GM23248 (cell line): ENCODE measurements around the gene CHN2. TPM values are rescaled to one million over a fixed set of nuclear protein-coding genes. Genes with fewer than 3 reads are reported as not detected.

Experiments used
- DNase-seq: peaks from one replicate; pipeline ENCODE4 v3.0.0-alpha.2; 2015
- H2AFZ ChIP-seq: fragments of 200-600 bp; sonication (generic); 2 replicates; pipeline ENCODE4 v1.6.1; 2016; ENCODE audit warnings: antibody characterized with exemption
- H3F3A ChIP-seq: fragments of 200-600 bp; sonication (generic); 2 replicates; pipeline ENCODE4 v1.6.1; 2016; ENCODE audit warnings: mild to moderate bottlenecking, antibody characterized with exemption, mixed run types; ENCODE audit not compliant: insufficient read depth
- H3K27ac ChIP-seq: fragments of 200-600 bp; sonication (generic); 2 replicates; pipeline ENCODE4 v1.5.1; 2016; ENCODE audit warnings: mild to moderate bottlenecking
- H3K27me3 ChIP-seq: fragments of 200-600 bp; sonication (generic); replicated peaks from 2 replicates; pipeline ENCODE4 v1.6.1; 2016; ENCODE audit warnings: mild to moderate bottlenecking; ENCODE audit not compliant: insufficient read depth
- H3K36me3 ChIP-seq: fragments of 200-600 bp; sonication (generic); 2 replicates; pipeline ENCODE4 v1.6.1; 2016; ENCODE audit warnings: low read depth, mild to moderate bottlenecking
- H3K4me1 ChIP-seq: fragments of 200-600 bp; sonication (generic); 2 replicates; pipeline ENCODE4 v1.6.1; 2016; ENCODE audit warnings: mild to moderate bottlenecking; ENCODE audit not compliant: insufficient read depth
- H3K4me2 ChIP-seq: fragments of 200-600 bp; sonication (generic); one replicate; pipeline ENCODE4 v1.6.1; 2016; ENCODE audit warnings: mild to moderate bottlenecking; ENCODE audit not compliant: unreplicated experiment
- H3K4me3 ChIP-seq: fragments of 200-600 bp; sonication (generic); 2 replicates; pipeline ENCODE4 v1.5.1; 2016; ENCODE audit warnings: mild to moderate bottlenecking
- H3K79me2 ChIP-seq: fragments of 200-600 bp; sonication (generic); 2 replicates; pipeline ENCODE4 v1.6.1; 2016; ENCODE audit warnings: mild to moderate bottlenecking; ENCODE audit not compliant: insufficient read depth
- H3K9ac ChIP-seq: fragments of 200-600 bp; sonication (generic); 2 replicates; pipeline ENCODE4 v1.6.1; 2016; ENCODE audit warnings: mild to moderate bottlenecking
- H3K9me2 ChIP-seq: fragments of 200-600 bp; sonication (generic); 2 replicates; pipeline ENCODE4 v1.6.1; 2016; ENCODE audit warnings: mixed run types, mild to moderate bottlenecking, moderate library complexity; ENCODE audit not compliant: insufficient read depth
- H3K9me3 ChIP-seq: fragments of 200-600 bp; sonication (generic); one replicate; pipeline ENCODE4 v1.6.1; 2017; ENCODE audit warnings: low read depth
- H4K20me1 ChIP-seq: fragments of 200-600 bp; sonication (generic); 2 replicates; pipeline ENCODE4 v1.6.0; 2016; ENCODE audit not compliant: insufficient read depth
- EZH2 ChIP-seq: fragments of 200-600 bp; sonication (generic); IDR thresholded peaks from 2 replicates; pipeline ENCODE4 v1.6.1; 2018; ENCODE audit warnings: antibody characterized with exemption, mild to moderate bottlenecking; ENCODE audit not compliant: insufficient read depth, poor library complexity, severe bottlenecking
- EZH2phosphoT487 ChIP-seq: fragments of 200-600 bp; sonication (generic); IDR thresholded peaks from 2 replicates; pipeline ENCODE4 v1.6.1; 2018; ENCODE audit warnings: antibody characterized with exemption, moderate library complexity, mild to moderate bottlenecking, low read depth; ENCODE audit not compliant: insufficient read depth
- WGBS, 2 experiments: methylation state at CpG; one replicate each; pipeline ENCODE4 v1.1.6; 2015 to 2017; ENCODE audit warnings: low lambda C conversion rate in 2 of 2, low coverage in 1 of 2; ENCODE audit errors: missing lambda C conversion rate in 2 of 2; 5-methylcytosine and 5-hydroxymethylcytosine counted together
- in situ Hi-C: fragments of 300-500 bp; cut with MboI; formaldehyde crosslinking; loops from 2 replicates; pipeline ENCODE4 v1.15.0; 2020
- polyA plus RNA-seq: library from polyadenylated mRNA; unstranded; fragments of >200 nt; fragmentation: Nextera tagmentation; extraction: Ambion mirVana; gene quantifications from 2 replicates; pipeline ENCODE4 v1.2.1, GENCODE V29; 2016
- total RNA-seq: library from RNA; depleted of rRNA; stranded (reverse); fragments of >200 nt; shearing (Covaris generic); gene quantifications from 2 replicates; pipeline ENCODE4 v1.2.3, GENCODE V29; 2014

The CHN2 gene
- total and polyA plus RNA-seq, 2 experiments from 2014 or later = 1.5 to 2.3 TPM

- DNase-seq = peak; percentile 39
- in situ Hi-C loops = no loop called here
- no peaks in the 10 kb centered on the region for H4K20me1 ChIP-seq
- H3K4me3 ChIP-seq = no peak overlapping the region
- H2AFZ ChIP-seq = no peak overlapping the region
- TF ChIP-seq EZH2phosphoT487 (no peak), EZH2 (no peak)
- peaks cover 11% of the 10 kb centered on the region; the same call in 1 of the 2 replicates for H3K4me1 ChIP-seq
- H3K9me2 ChIP-seq = no peaks in the 10 kb centered on the region
- no peak overlapping the region for H3K9ac ChIP-seq
- WGBS, 2 experiments = 73% methylated on average over 9 of the region's 9 CpGs
- H3K9me3 ChIP-seq = no peaks in the 10 kb centered on the region
- no peak overlapping the region for H3K4me2 ChIP-seq
- peaks cover 19% of the 10 kb centered on the region; the same call in 1 of the 2 replicates for H3K27me3 ChIP-seq
- H3K36me3 ChIP-seq = no peaks in the 10 kb centered on the region
- no peaks in the 10 kb centered on the region for H3K79me2 ChIP-seq
- no peak overlapping the region for H3K27ac ChIP-seq
- peaks cover 16% of the 10 kb centered on the region; the same call in 1 of the 2 replicates for H3F3A ChIP-seq
These were observed 151.0 kb downstream of the CHN2 start for GRCh38 chr7:29345590-29345989.

GRCh38 chr7:29346231-29346978 lies 151.8 kb downstream of the CHN2 start:
- H3K4me2 ChIP-seq = no peak overlapping the region
- peaks cover 11% of the 10 kb centered on the region; the same call in 1 of the 2 replicates for H3K4me1 ChIP-seq
- no peak overlapping the region for H3K27ac ChIP-seq
- H3K36me3 ChIP-seq = no peaks in the 10 kb centered on the region
- H4K20me1 ChIP-seq = no peaks in the 10 kb centered on the region
- peaks cover 16% of the 10 kb centered on the region; the same call in 1 of the 2 replicates for H3F3A ChIP-seq
- H3K4me3 ChIP-seq = no peak overlapping the region
- no peak overlapping the region for H2AFZ ChIP-seq
- no peak overlapping the region for H3K9ac ChIP-seq
- 84 to 88% methylated on average over 8 of the region's 8 CpGs for WGBS, 2 experiments
- no peak for DNase-seq
- H3K9me3 ChIP-seq = no peaks in the 10 kb centered on the region
- H3K9me2 ChIP-seq = no peaks in the 10 kb centered on the region
- in situ Hi-C loops = no loop called here
- peaks cover 19% of the 10 kb centered on the region; the same call in 1 of the 2 replicates for H3K27me3 ChIP-seq
- no peaks in the 10 kb centered on the region for H3K79me2 ChIP-seq
- TF ChIP-seq EZH2 = no peak
- TF ChIP-seq EZH2phosphoT487 = no peak

GRCh38 chr7:29349362-29349761 lies 154.8 kb downstream of the CHN2 start:
- in situ Hi-C loops = no loop called here
- Histone ChIP-seq H3K4me2 (no peak overlapping the region), H3K36me3 (no peaks in the 10 kb centered on the region), H3F3A (no peaks in the 10 kb centered on the region), H3K9ac (no peak overlapping the region), H3K4me1 (no peaks in the 10 kb centered on the region), H3K27me3 (peaks cover 27% of the 10 kb centered on the region; the same call in 1 of the 2 replicates), H2AFZ (no peak overlapping the region), H4K20me1 (no peaks in the 10 kb centered on the region), H3K9me2 (no peaks in the 10 kb centered on the region), H3K9me3 (no peaks in the 10 kb centered on the region), H3K79me2 (no peaks in the 10 kb centered on the region), H3K27ac (no peak overlapping the region), H3K4me3 (no peak overlapping the region)
- no peak for TF ChIP-seq EZH2phosphoT487
- no peak for DNase-seq
- WGBS, 2 experiments = 58% methylated on average over 4 of the region's 4 CpGs

- Histone ChIP-seq H3K9me2 (no peaks in the 10 kb centered on the region), H3K79me2 (no peaks in the 10 kb centered on the region), H3F3A (no peaks in the 10 kb centered on the region), H3K27ac (no peak overlapping the region), H2AFZ (no peak overlapping the region), H4K20me1 (no peaks in the 10 kb centered on the region), H3K4me2 (no peak overlapping the region), H3K4me3 (no peak overlapping the region), H3K9ac (no peak overlapping the region), H3K9me3 (no peaks in the 10 kb centered on the region), H3K36me3 (no peaks in the 10 kb centered on the region), H3K4me1 (no peaks in the 10 kb centered on the region), H3K27me3 (peaks cover 27% of the 10 kb centered on the region; the same call in 1 of the 2 replicates)
- no peak for TF ChIP-seq EZH2phosphoT487
- TF ChIP-seq EZH2 = no peak
- in situ Hi-C loops = no loop called here
- DNase-seq = no peak
- WGBS, 2 experiments = 76 to 77% methylated on average over 3 of the region's 3 CpGs
These were observed 155.8 kb downstream of the CHN2 start for GRCh38 chr7:29350351-29350750.
